ENCODE measurements around the gene PTPRD. TPM values are rescaled to one million over a fixed set of nuclear protein-coding genes. Genes with fewer than 3 reads are reported as not detected.

PTPRD gene
- total RNA-seq, 1 experiment from 2014 or later: 69.6 TPM

DNA sequence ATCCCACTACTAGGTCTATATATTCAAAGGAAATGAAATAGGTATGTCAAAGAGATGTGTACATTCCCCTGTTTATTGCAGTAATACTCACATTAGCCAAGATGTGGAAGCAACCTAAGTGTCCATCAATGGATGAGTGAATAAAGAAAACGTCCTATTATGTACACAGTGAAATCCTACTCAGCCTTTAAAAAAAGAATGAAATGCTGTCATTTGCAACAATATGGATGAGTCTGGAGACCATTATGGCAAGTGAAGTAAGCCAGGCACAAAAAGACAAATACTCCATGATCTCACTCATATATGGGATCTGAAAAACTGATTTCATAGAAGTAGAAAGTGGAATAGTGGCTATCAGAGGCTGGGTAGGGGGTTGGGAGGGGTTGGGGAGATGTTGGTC lies 1904.1 kb downstream of the PTPRD start:
- Mint-ChIP-seq H3K36me3 (no peaks in the 10 kb centered on the region), H3K4me1 (peaks cover 24% of the 10 kb centered on the region), H3K27me3 (ENCODE audit: low read depth) (no peaks in the 10 kb centered on the region), H3K4me3 (no peak overlapping the region), H3K27ac (no peak overlapping the region), H3K9me3 (no peaks in the 10 kb centered on the region)
- DNase-seq (ENCODE audit: low spot score): no peak
- ATAC-seq: no peak
- POLR2A ChIA-PET: interaction anchor here (0.6 kb wide), 2 partner anchors 13 to 111 kb away, joined by 3 read pairs; no protein-coding TSS in a partner anchor
- no peak for TF ChIP-seq ZNF416 (CRISPR knock-in tag; IDR thresholded peaks at IDR 0.05)
- TF ChIP-seq, protein P1, sequence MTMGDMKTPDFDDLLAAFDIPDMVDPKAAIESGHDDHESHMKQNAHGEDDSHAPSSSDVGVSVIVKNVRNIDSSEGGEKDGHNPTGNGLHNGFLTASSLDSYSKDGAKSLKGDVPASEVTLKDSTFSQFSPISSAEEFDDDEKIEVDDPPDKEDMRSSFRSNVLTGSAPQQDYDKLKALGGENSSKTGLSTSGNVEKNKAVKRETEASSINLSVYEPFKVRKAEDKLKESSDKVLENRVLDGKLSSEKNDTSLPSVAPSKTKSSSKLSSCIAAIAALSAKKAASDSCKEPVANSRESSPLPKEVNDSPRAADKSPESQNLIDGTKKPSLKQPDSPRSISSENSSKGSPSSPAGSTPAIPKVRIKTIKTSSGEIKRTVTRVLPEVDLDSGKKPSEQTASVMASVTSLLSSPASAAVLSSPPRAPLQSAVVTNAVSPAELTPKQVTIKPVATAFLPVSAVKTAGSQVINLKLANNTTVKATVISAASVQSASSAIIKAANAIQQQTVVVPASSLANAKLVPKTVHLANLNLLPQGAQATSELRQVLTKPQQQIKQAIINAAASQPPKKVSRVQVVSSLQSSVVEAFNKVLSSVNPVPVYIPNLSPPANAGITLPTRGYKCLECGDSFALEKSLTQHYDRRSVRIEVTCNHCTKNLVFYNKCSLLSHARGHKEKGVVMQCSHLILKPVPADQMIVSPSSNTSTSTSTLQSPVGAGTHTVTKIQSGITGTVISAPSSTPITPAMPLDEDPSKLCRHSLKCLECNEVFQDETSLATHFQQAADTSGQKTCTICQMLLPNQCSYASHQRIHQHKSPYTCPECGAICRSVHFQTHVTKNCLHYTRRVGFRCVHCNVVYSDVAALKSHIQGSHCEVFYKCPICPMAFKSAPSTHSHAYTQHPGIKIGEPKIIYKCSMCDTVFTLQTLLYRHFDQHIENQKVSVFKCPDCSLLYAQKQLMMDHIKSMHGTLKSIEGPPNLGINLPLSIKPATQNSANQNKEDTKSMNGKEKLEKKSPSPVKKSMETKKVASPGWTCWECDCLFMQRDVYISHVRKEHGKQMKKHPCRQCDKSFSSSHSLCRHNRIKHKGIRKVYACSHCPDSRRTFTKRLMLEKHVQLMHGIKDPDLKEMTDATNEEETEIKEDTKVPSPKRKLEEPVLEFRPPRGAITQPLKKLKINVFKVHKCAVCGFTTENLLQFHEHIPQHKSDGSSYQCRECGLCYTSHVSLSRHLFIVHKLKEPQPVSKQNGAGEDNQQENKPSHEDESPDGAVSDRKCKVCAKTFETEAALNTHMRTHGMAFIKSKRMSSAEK (CRISPR knock-in tag; IDR thresholded peaks at IDR 0.05; ENCODE audit: borderline replicate concordance): no peak
- CTCF ChIA-PET: interaction anchor here (0.6 kb wide), 1 partner anchor 128 kb away, joined by 5 read pairs; no protein-coding TSS in a partner anchor

DNA sequence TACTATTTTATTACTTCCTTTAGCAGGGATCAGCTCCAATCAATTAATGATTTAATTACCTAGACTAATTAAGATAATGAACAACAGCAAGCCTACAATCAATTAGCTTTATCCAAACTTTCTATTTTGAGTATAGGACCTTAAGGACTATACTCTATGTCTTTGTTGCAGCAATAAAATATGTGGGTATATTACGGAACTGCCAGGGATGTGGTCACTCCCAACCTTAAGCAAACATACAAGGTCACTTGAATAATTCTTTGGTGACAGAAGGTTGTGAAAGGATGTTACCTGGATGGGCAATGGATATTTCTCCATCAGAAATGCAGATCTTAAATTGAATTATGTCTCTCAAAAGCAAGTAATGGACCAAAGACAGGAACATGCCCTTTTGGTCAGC lies 1905.8 kb downstream of the PTPRD start:
- Mint-ChIP-seq H3K4me3 (no peak overlapping the region), H3K36me3 (no peaks in the 10 kb centered on the region), H3K9me3 (no peaks in the 10 kb centered on the region), H3K27me3 (ENCODE audit: low read depth) (no peaks in the 10 kb centered on the region), H3K27ac (no peak overlapping the region; the same call in 1 of the 2 replicates), H3K4me1 (peaks cover 34% of the 10 kb centered on the region)
- DNase-seq (ENCODE audit: low spot score) (no peak), ATAC-seq (no peak)
- POLR2A ChIA-PET: no interaction called here
- TF ChIP-seq CREB1 (CRISPR knock-in tag; IDR thresholded peaks at IDR 0.05) (no peak), SOX15 (CRISPR knock-in tag; IDR thresholded peaks at IDR 0.05) (no peak), SMAD4 (CRISPR knock-in tag; IDR thresholded peaks at IDR 0.05) (no peak), ZBTB21 (CRISPR knock-in tag; IDR thresholded peaks at IDR 0.05; ENCODE audit: borderline replicate concordance) (no peak), JAZF1 (CRISPR knock-in tag; IDR thresholded peaks at IDR 0.05) (no peak), TEAD1 (CRISPR knock-in tag; IDR thresholded peaks at IDR 0.05) (no peak), FOXK1 (CRISPR knock-in tag; IDR thresholded peaks at IDR 0.05) (no peak), OVOL2 (CRISPR knock-in tag; IDR thresholded peaks at IDR 0.05; ENCODE audit: borderline replicate concordance) (no peak), HMGA2 (CRISPR knock-in tag; IDR thresholded peaks at IDR 0.05) (no peak), KAT7 (CRISPR knock-in tag; IDR thresholded peaks at IDR 0.05; ENCODE audit: borderline replicate concordance) (no peak)
- TF ChIP-seq, protein P2, sequence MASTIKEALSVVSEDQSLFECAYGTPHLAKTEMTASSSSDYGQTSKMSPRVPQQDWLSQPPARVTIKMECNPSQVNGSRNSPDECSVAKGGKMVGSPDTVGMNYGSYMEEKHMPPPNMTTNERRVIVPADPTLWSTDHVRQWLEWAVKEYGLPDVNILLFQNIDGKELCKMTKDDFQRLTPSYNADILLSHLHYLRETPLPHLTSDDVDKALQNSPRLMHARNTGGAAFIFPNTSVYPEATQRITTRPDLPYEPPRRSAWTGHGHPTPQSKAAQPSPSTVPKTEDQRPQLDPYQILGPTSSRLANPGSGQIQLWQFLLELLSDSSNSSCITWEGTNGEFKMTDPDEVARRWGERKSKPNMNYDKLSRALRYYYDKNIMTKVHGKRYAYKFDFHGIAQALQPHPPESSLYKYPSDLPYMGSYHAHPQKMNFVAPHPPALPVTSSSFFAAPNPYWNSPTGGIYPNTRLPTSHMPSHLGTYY (CRISPR knock-in tag; IDR thresholded peaks at IDR 0.05): no peak
- TF ChIP-seq, protein P3, sequence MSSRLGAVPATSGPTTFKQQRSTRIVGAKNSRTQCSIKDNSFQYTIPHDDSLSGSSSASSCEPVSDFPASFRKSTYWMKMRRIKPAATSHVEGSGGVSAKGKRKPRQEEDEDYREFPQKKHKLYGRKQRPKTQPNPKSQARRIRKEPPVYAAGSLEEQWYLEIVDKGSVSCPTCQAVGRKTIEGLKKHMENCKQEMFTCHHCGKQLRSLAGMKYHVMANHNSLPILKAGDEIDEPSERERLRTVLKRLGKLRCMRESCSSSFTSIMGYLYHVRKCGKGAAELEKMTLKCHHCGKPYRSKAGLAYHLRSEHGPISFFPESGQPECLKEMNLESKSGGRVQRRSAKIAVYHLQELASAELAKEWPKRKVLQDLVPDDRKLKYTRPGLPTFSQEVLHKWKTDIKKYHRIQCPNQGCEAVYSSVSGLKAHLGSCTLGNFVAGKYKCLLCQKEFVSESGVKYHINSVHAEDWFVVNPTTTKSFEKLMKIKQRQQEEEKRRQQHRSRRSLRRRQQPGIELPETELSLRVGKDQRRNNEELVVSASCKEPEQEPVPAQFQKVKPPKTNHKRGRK (CRISPR knock-in tag; IDR thresholded peaks at IDR 0.05; ENCODE audit: borderline replicate concordance): no peak
- TF ChIP-seq, protein P4, sequence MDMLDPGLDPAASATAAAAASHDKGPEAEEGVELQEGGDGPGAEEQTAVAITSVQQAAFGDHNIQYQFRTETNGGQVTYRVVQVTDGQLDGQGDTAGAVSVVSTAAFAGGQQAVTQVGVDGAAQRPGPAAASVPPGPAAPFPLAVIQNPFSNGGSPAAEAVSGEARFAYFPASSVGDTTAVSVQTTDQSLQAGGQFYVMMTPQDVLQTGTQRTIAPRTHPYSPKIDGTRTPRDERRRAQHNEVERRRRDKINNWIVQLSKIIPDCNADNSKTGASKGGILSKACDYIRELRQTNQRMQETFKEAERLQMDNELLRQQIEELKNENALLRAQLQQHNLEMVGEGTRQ (CRISPR knock-in tag; IDR thresholded peaks at IDR 0.05): no peak
- TF ChIP-seq, protein P5, sequence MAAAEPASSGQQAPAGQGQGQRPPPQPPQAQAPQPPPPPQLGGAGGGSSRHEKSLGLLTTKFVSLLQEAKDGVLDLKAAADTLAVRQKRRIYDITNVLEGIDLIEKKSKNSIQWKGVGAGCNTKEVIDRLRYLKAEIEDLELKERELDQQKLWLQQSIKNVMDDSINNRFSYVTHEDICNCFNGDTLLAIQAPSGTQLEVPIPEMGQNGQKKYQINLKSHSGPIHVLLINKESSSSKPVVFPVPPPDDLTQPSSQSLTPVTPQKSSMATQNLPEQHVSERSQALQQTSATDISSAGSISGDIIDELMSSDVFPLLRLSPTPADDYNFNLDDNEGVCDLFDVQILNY (CRISPR knock-in tag; IDR thresholded peaks at IDR 0.05): no peak
- TF ChIP-seq, protein P6, sequence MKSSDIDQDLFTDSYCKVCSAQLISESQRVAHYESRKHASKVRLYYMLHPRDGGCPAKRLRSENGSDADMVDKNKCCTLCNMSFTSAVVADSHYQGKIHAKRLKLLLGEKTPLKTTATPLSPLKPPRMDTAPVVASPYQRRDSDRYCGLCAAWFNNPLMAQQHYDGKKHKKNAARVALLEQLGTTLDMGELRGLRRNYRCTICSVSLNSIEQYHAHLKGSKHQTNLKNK (CRISPR knock-in tag; IDR thresholded peaks at IDR 0.05): no peak
- TF ChIP-seq, protein P7, sequence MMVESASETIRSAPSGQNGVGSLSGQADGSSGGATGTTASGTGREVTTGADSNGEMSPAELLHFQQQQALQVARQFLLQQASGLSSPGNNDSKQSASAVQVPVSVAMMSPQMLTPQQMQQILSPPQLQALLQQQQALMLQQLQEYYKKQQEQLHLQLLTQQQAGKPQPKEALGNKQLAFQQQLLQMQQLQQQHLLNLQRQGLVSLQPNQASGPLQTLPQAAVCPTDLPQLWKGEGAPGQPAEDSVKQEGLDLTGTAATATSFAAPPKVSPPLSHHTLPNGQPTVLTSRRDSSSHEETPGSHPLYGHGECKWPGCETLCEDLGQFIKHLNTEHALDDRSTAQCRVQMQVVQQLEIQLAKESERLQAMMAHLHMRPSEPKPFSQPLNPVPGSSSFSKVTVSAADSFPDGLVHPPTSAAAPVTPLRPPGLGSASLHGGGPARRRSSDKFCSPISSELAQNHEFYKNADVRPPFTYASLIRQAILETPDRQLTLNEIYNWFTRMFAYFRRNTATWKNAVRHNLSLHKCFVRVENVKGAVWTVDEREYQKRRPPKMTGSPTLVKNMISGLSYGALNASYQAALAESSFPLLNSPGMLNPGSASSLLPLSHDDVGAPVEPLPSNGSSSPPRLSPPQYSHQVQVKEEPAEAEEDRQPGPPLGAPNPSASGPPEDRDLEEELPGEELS (CRISPR knock-in tag; IDR thresholded peaks at IDR 0.05): no peak
- CTCF ChIA-PET: interaction anchor here (0.5 to 0.9 kb wide), 2 partner anchors 31 to 33 kb away, joined by 3 read pairs; no protein-coding TSS in a partner anchor
